Fibroblast of gingiva (primary cell): ENCODE data around the gene PIMREG.

Experiments used
- DNase-seq: peaks from one replicate; pipeline ENCODE4 v3.0.0-alpha.2; 2011; ENCODE audit warnings: low read depth

Gene PIMREG

GRCh38 chr17:6437956-6438355 is 6.3 kb upstream of the PIMREG start:
- no peak for DNase-seq

DNA sequence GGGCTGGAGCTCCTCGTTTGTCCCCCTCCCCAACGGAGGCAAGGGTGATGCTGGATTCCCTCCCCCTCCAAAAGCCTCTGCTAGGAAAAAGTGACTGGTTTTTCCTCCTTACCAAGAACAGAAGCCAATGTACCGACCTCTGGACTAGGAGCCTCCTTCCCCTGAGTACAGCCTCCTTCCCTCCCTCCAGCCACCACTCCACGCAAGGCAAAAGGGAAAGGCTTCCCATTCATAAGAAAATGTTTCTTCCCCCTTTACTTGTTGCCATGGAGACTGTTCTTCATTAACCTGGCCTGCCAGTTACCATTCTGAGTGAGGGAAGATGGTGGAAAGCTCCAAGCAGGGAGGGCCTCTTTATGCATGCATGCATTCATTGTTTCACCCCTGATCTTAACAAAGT is 4.3 kb upstream of the PIMREG start:
- no peak for DNase-seq

GRCh38 chr17:6442775-6443174 is 1.5 kb upstream of the PIMREG start:
- DNase-seq: no peak

- no peak for DNase-seq
Measured at GRCh38 chr17:6444571-6445335, 498 bp downstream of the PIMREG start.

GRCh38 chr17:6446516-6447100 is 2.4 kb downstream of the PIMREG start:
- no peak for DNase-seq

- no peak for DNase-seq
Measured at GRCh38 chr17:6448473-6448872, 4.2 kb downstream of the PIMREG start.

DNA sequence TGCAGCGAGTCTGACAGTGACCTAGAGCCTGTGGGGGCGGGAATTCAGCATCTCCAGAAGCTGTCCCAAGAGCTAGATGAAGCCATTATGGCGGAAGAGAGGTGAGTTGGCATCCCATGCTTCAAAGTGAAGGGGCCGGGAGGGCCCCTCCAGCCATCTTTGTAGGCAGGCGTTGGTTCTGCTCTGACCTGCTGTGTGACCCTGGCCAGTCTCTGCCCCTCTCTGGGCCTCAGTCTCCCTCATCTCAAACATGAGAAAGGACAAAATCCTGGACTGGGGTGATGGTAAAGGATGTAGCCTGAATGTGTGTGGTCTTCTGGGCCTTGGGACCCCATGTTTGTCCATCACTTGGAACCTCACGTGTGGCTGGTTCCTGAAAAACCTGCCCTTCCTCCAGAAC is 5.1 kb downstream of the PIMREG start:
- DNase-seq: no peak

GRCh38 chr17:6450926-6451832 is 6.9 kb downstream of the PIMREG start:
- DNase-seq: no peak

GRCh38 chr17:6452471-6453266 is 8.4 kb downstream of the PIMREG start:
- DNase-seq: no peak

- DNase-seq: no peak
Measured at GRCh38 chr17:6453279-6454024, 9.2 kb downstream of the PIMREG start.

- DNase-seq: no peak
Measured at GRCh38 chr17:6454495-6455320, 10.5 kb downstream of the PIMREG start.

DNA sequence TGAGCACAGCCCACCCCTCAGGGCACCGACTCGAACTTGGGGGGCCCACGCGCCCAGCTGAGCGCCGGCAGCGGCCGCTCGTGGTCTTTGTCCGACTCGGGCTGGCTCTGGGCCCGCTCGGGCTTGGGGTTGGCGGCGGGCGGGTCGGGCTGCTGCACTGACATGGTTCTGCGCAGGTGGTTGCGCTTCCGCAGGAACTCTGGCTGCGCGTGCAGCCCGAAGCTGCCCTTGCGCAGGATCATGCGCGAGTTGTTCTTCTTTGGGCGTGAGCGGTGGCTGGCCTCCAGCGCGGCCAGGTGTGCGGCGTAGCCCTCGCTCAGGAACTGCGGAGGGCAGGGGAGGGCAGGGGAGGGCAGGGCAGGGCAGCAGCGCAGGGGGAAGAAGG is 11.1 kb downstream of the PIMREG start:
- no peak for DNase-seq

- DNase-seq: no peak
Measured at GRCh38 chr17:6456321-6456720, 12.1 kb downstream of the PIMREG start.

DNA sequence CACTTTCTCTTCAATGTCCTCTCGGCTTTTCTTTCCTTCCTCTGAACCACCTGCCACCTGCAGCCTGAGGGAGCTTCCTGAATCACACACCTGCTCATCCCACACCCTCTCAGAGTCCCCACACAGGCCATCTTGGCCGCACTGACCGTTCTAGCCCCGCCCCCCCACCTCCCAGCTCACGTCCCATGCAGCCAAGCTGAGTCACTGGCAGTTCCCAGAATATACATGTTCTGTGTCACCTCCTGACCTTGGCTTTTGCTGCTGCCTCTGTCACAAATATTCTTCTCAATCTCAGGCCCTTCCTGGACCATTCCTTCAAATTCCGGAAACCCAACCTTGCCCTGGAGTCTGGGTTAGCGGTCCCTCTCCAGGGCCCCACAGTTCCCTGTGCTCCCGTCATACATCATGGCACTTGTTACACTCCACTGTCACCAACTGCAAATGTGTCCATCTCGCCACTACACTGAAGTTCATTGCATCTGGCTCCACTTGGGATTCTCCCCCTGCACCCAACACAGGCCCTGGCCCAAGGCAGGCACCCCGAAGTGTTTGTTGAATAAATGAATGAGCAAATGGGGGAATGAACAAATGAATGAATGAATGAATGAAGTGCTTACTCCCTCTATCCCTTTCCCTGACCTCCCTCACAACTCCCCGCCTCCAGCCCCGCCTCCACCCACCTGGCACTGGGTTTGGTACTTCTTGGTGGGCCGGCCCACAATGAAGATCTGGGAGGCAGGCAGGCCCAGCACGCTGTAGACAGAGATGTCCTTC is 12.8 kb downstream of the PIMREG start:
- peak; percentile 34 for DNase-seq

- no peak for DNase-seq
Measured at GRCh38 chr17:6457688-6458459, 13.6 kb downstream of the PIMREG start.

GRCh38 chr17:6458460-6458950 is 14.2 kb downstream of the PIMREG start:
- no peak for DNase-seq

- no peak for DNase-seq
Measured at GRCh38 chr17:6460531-6461161, 16.4 kb downstream of the PIMREG start.

GRCh38 chr17:6461246-6461645 is 17.0 kb downstream of the PIMREG start:
- no peak for DNase-seq
